Measurements from ENCODE around the gene NPAP1.

NPAP1 gene

GRCh38 chr15:24684313-24684712, 8.7 kb downstream of the NPAP1 start:
- H3K4ac ChIP-seq (ENCODE audit: low read depth, low read length), result no peak overlapping the region
- H3K36me3 ChIP-seq (ENCODE audit: control insufficient read depth in 1 of 2, insufficient read depth in 2 of 2, low read length in 2 of 2), result no peaks in the 10 kb centered on the region
- no CpG with 5 or more reads among the region's 1 CpG for WGBS (ENCODE audit: extremely low coverage, insufficient coverage, insufficient read length)
- no peak overlapping the region for H2AK5ac ChIP-seq (ENCODE audit: low read length)
- no peak overlapping the region for H4K91ac ChIP-seq (ENCODE audit: low read depth, low read length)
- DNase-seq, result no peak
- H3K14ac ChIP-seq (ENCODE audit: low read length), result no peak overlapping the region
- H3K4me2 ChIP-seq (ENCODE audit: low read length), result no peak overlapping the region
- H3K4me3 ChIP-seq (ENCODE audit: low read depth, low read length), result no peak overlapping the region
- H3K18ac ChIP-seq (ENCODE audit: low read length), result no peak overlapping the region
- H3K4me1 ChIP-seq (ENCODE audit: control insufficient read depth in 1 of 2, insufficient read depth in 2 of 2, low read length in 2 of 2), result no peaks in the 10 kb centered on the region
- no peak overlapping the region for H3K9ac ChIP-seq (ENCODE audit: low read length)
- no peak overlapping the region for H2AFZ ChIP-seq (ENCODE audit: insufficient read depth, low read length, poor library complexity)
- no peak overlapping the region for H3K23ac ChIP-seq (ENCODE audit: low read length)
- H4K12ac ChIP-seq (ENCODE audit: low read depth, low read length), result no peak overlapping the region
- H2BK120ac ChIP-seq (ENCODE audit: insufficient read depth, low read length, poor library complexity), result no peak overlapping the region
- H2BK12ac ChIP-seq (ENCODE audit: low read length), result no peak overlapping the region
- H3K27ac ChIP-seq (ENCODE audit: low read depth, low read length), result no peak overlapping the region
- H4K8ac ChIP-seq (ENCODE audit: low read depth, low read length), result no peak overlapping the region
- H2BK5ac ChIP-seq (ENCODE audit: low read depth, low read length, poor library complexity), result no peak overlapping the region
- H3K79me1 ChIP-seq (ENCODE audit: low read length), result no peaks in the 10 kb centered on the region
- no peaks in the 10 kb centered on the region for H3K79me2 ChIP-seq (ENCODE audit: control insufficient read depth, insufficient read depth, low read length, poor library complexity)
- no peaks in the 10 kb centered on the region for H3K27me3 ChIP-seq (ENCODE audit: insufficient read depth, low read length)
- H3K9me3 ChIP-seq (ENCODE audit: insufficient read depth, low read depth, low read length), result peaks cover 4% of the 10 kb centered on the region

DNA sequence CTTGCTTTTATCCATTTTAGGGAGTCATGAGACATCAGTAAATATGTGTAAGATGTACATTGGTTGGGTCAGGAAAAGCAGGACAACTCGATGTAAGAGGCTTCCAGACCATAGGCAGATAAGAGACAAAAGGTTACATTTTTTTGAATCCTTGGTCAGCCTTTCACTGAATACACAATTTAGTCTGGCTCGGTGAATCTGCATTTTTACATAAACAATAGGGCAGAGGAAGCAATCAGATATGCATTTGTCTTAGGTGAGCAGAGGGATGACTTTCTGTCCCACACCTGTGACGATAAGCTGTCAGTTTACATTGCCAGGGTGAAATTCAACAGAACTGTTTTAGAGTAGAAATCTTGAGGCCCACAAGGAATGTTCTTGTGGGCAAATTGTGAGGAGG, 20.6 kb downstream of the NPAP1 start:
- no peak for DNase-seq
- no peaks in the 10 kb centered on the region for H3K79me1 ChIP-seq (ENCODE audit: low read length)
- H3K79me2 ChIP-seq (ENCODE audit: control insufficient read depth, insufficient read depth, low read length, poor library complexity), result no peaks in the 10 kb centered on the region
- H4K12ac ChIP-seq (ENCODE audit: low read depth, low read length), result no peak overlapping the region
- H3K36me3 ChIP-seq (ENCODE audit: control insufficient read depth in 1 of 2, insufficient read depth in 2 of 2, low read length in 2 of 2), result no peaks in the 10 kb centered on the region
- no peak overlapping the region for H3K9ac ChIP-seq (ENCODE audit: low read length)
- no peak overlapping the region for H4K91ac ChIP-seq (ENCODE audit: low read depth, low read length)
- no peak overlapping the region for H2AFZ ChIP-seq (ENCODE audit: insufficient read depth, low read length, poor library complexity)
- WGBS (ENCODE audit: extremely low coverage, insufficient coverage, insufficient read length), result no CpG with 5 or more reads among the region's 3 CpGs
- no peak overlapping the region for H3K4ac ChIP-seq (ENCODE audit: low read depth, low read length)
- no peak overlapping the region for H3K14ac ChIP-seq (ENCODE audit: low read length)
- no peak overlapping the region for H2BK12ac ChIP-seq (ENCODE audit: low read length)
- H3K4me2 ChIP-seq (ENCODE audit: low read length), result no peak overlapping the region
- no peaks in the 10 kb centered on the region for H3K27me3 ChIP-seq (ENCODE audit: insufficient read depth, low read length)
- H3K27ac ChIP-seq (ENCODE audit: low read depth, low read length), result no peak overlapping the region
- no peak overlapping the region for H2BK120ac ChIP-seq (ENCODE audit: insufficient read depth, low read length, poor library complexity)
- H3K18ac ChIP-seq (ENCODE audit: low read length), result no peak overlapping the region
- no peak overlapping the region for H2AK5ac ChIP-seq (ENCODE audit: low read length)
- H3K9me3 ChIP-seq (ENCODE audit: insufficient read depth, low read depth, low read length), result no peaks in the 10 kb centered on the region
- H4K8ac ChIP-seq (ENCODE audit: low read depth, low read length), result no peak overlapping the region
- H3K4me1 ChIP-seq (ENCODE audit: control insufficient read depth in 1 of 2, insufficient read depth in 2 of 2, low read length in 2 of 2), result no peaks in the 10 kb centered on the region
- no peak overlapping the region for H2BK5ac ChIP-seq (ENCODE audit: low read depth, low read length, poor library complexity)
- no peak overlapping the region for H3K4me3 ChIP-seq (ENCODE audit: low read depth, low read length)
- H3K23ac ChIP-seq (ENCODE audit: low read length), result no peak overlapping the region

DNA sequence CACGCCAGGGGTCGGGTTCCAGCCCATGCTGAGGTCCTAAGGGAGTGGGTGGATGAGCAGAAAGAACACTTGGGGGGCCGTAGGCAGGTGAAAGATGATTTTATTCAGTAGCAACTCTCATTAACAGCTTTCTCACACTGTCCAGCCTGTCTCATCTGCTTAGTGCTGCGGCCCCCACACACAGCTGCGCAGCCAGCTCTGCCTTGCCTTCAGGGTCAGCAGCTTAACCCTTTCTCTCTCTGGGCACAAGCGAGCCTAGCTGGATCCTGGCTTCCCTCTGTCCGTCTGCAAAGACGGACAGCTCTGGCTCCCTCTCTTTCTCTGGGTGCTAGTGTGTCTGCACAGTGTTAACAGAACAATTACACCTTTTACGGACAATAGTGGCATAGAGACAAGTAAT, 21.3 kb downstream of the NPAP1 start:
- no CpG with 5 or more reads among the region's 9 CpGs for WGBS (ENCODE audit: extremely low coverage, insufficient coverage, insufficient read length)
- Histone ChIP-seq H2BK5ac (ENCODE audit: low read depth, low read length, poor library complexity) (no peak overlapping the region), H2BK12ac (ENCODE audit: low read length) (no peak overlapping the region), H3K79me2 (ENCODE audit: control insufficient read depth, insufficient read depth, low read length, poor library complexity) (no peaks in the 10 kb centered on the region), H3K4me1 (ENCODE audit: control insufficient read depth in 1 of 2, insufficient read depth in 2 of 2, low read length in 2 of 2) (no peaks in the 10 kb centered on the region), H3K27me3 (ENCODE audit: insufficient read depth, low read length) (no peaks in the 10 kb centered on the region), H3K4me3 (ENCODE audit: low read depth, low read length) (no peak overlapping the region), H3K14ac (ENCODE audit: low read length) (no peak overlapping the region), H4K91ac (ENCODE audit: low read depth, low read length) (no peak overlapping the region), H4K12ac (ENCODE audit: low read depth, low read length) (no peak overlapping the region), H3K27ac (ENCODE audit: low read depth, low read length) (no peak overlapping the region), H3K9ac (ENCODE audit: low read length) (no peak overlapping the region), H2AFZ (ENCODE audit: insufficient read depth, low read length, poor library complexity) (no peak overlapping the region), H3K4ac (ENCODE audit: low read depth, low read length) (no peak overlapping the region), H2AK5ac (ENCODE audit: low read length) (no peak overlapping the region), H2BK120ac (ENCODE audit: insufficient read depth, low read length, poor library complexity) (no peak overlapping the region), H3K23ac (ENCODE audit: low read length) (no peak overlapping the region), H3K4me2 (ENCODE audit: low read length) (no peak overlapping the region), H3K36me3 (ENCODE audit: control insufficient read depth in 1 of 2, insufficient read depth in 2 of 2, low read length in 2 of 2) (no peaks in the 10 kb centered on the region), H3K18ac (ENCODE audit: low read length) (no peak overlapping the region), H3K9me3 (ENCODE audit: insufficient read depth, low read depth, low read length) (no peaks in the 10 kb centered on the region), H3K79me1 (ENCODE audit: low read length) (no peaks in the 10 kb centered on the region), H4K8ac (ENCODE audit: low read depth, low read length) (no peak overlapping the region)
- DNase-seq, result no peak

DNA sequence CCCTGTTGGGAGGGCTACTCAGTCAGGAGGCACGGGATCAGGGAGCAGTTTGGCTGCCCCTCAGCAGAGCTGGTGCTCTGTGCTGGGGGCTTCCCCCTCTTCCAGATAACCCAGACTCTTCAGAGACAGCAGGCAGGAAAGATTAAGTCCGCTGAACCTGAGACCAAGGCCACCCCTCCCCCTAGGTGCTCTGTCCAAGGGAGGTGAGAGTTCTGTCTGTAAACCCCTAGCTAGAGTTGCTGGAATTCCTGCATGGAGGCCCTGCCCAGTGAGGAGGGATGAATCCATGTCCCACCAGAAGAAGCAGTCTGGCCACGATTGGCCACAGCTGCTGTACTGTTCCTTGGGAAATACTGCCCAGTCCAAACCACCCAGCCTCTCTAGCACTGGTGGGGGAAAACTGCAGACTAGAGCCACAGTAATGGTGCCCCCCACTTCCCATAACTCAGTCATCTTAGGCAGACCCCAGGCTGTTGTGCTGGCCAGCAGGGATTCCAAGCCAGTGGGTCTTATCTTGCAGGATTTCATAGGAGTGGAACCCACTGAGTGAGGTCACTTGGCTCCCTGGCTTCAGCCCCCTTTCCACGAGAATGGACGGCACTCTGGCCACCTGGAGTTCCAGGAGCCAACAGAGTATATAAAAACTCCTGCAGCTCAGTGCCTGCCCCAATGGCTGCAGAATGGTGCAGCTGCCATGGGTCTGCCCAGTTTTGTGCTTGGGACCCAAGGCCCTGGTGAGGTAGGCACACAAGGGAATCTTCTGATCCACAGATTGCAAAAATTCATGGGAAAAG, 42.9 kb downstream of the NPAP1 start:
- Histone ChIP-seq H2AK5ac (ENCODE audit: low read length) (no peak overlapping the region), H3K4ac (ENCODE audit: low read depth, low read length) (no peak overlapping the region), H3K4me2 (ENCODE audit: low read length) (no peak overlapping the region), H3K27me3 (ENCODE audit: insufficient read depth, low read length) (no peaks in the 10 kb centered on the region), H3K4me1 (ENCODE audit: control insufficient read depth in 1 of 2, insufficient read depth in 2 of 2, low read length in 2 of 2) (no peaks in the 10 kb centered on the region), H2BK5ac (ENCODE audit: low read depth, low read length, poor library complexity) (no peak overlapping the region), H3K4me3 (ENCODE audit: low read depth, low read length) (no peak overlapping the region), H3K27ac (ENCODE audit: low read depth, low read length) (no peak overlapping the region), H3K23ac (ENCODE audit: low read length) (no peak overlapping the region), H3K18ac (ENCODE audit: low read length) (no peak overlapping the region), H2BK120ac (ENCODE audit: insufficient read depth, low read length, poor library complexity) (no peak overlapping the region), H3K79me2 (ENCODE audit: control insufficient read depth, insufficient read depth, low read length, poor library complexity) (no peaks in the 10 kb centered on the region), H2AFZ (ENCODE audit: insufficient read depth, low read length, poor library complexity) (no peak overlapping the region), H3K36me3 (ENCODE audit: control insufficient read depth in 1 of 2, insufficient read depth in 2 of 2, low read length in 2 of 2) (no peaks in the 10 kb centered on the region), H3K9me3 (ENCODE audit: insufficient read depth, low read depth, low read length) (peaks cover 7% of the 10 kb centered on the region), H4K12ac (ENCODE audit: low read depth, low read length) (no peak overlapping the region), H4K8ac (ENCODE audit: low read depth, low read length) (no peak overlapping the region), H3K79me1 (ENCODE audit: low read length) (no peaks in the 10 kb centered on the region), H3K14ac (ENCODE audit: low read length) (no peak overlapping the region), H4K91ac (ENCODE audit: low read depth, low read length) (no peak overlapping the region), H3K9ac (ENCODE audit: low read length) (no peak overlapping the region), H2BK12ac (ENCODE audit: low read length) (no peak overlapping the region)
- no CpG with 5 or more reads among the region's 5 CpGs for WGBS (ENCODE audit: extremely low coverage, insufficient coverage, insufficient read length)
- no peak for DNase-seq

Data from trophoblast cell (in vitro differentiated cells and primary cell).